HG02973 (cell line): ENCODE results near the gene MRLN.
"Not testable (repeated sequence)": the region's sequence is repeated elsewhere in the genome, so short reads cannot be mapped to it uniquely, and the experiment has no call there.

Source experiments
- ATAC-seq: cut with Tn5 transposase; IDR thresholded peaks from one replicate; pipeline ENCODE4 v1.9.1; 2021; ENCODE audit warnings: moderate library complexity; ENCODE audit not compliant: unreplicated experiment

Gene MRLN

GRCh38 chr10:59748834-59749233 lies 4.4 kb downstream of the MRLN start:
- ATAC-seq: no peak

- no peak for ATAC-seq
Observed at GRCh38 chr10:59745163-59745650, 8.0 kb downstream of the MRLN start.

GRCh38 chr10:59744762-59745161 lies 8.5 kb downstream of the MRLN start:
- ATAC-seq: not testable (repeated sequence)

- ATAC-seq: not testable (repeated sequence)
Observed at GRCh38 chr10:59744156-59744555, 9.1 kb downstream of the MRLN start.

GRCh38 chr10:59741583-59741982 lies 11.7 kb downstream of the MRLN start:
- no peak for ATAC-seq

GRCh38 chr10:59741048-59741447 lies 12.2 kb downstream of the MRLN start:
- no peak for ATAC-seq

- ATAC-seq: no peak
Observed at GRCh38 chr10:59736749-59737148, 16.5 kb downstream of the MRLN start.

- no peak for ATAC-seq
Observed at GRCh38 chr10:59735296-59735695, 18.0 kb downstream of the MRLN start.

- ATAC-seq: no peak
Observed at GRCh38 chr10:59734014-59734462, 19.2 kb downstream of the MRLN start.

- ATAC-seq: not testable (repeated sequence)
Observed at GRCh38 chr10:59733321-59734013, 19.8 kb downstream of the MRLN start.

GRCh38 chr10:59732849-59733248 lies 20.4 kb downstream of the MRLN start:
- not testable (repeated sequence) for ATAC-seq

GRCh38 chr10:59729167-59729566 lies 24.1 kb downstream of the MRLN start:
- not testable (repeated sequence) for ATAC-seq

- ATAC-seq: no peak
Observed at GRCh38 chr10:59724098-59724938, 28.9 kb downstream of the MRLN start.

GRCh38 chr10:59720377-59720776 lies 32.9 kb downstream of the MRLN start:
- ATAC-seq: no peak

GRCh38 chr10:59719374-59719773 lies 33.9 kb downstream of the MRLN start:
- ATAC-seq: no peak

GRCh38 chr10:59718257-59718656 lies 35.0 kb downstream of the MRLN start:
- ATAC-seq: no peak

- no peak for ATAC-seq
Observed at GRCh38 chr10:59713196-59713821, 39.9 kb downstream of the MRLN start.

GRCh38 chr10:59711871-59712494 lies 41.3 kb downstream of the MRLN start:
- no peak for ATAC-seq

- peak; percentile 78 for ATAC-seq
Observed at GRCh38 chr10:59709395-59710125, 43.7 kb downstream of the MRLN start, which contains the start of gene SLC16A9. Gene SLC16A9, minus strand, starts transcription at chr10:59709850. Its CDS starts 25,559 bp downstream, at chr10:59684291.

GRCh38 chr10:59708816-59709394 lies 44.4 kb downstream of the MRLN start:
- ATAC-seq: no peak
